HG03575 (cell line): Measurements from ENCODE around the gene FBXW7.

Source experiments
- ATAC-seq: cut with Tn5 transposase; IDR thresholded peaks from one replicate; pipeline ENCODE4 v1.9.1; 2021; ENCODE audit not compliant: unreplicated experiment, insufficient number of reproducible peaks, low FRiP score; ENCODE audit errors: extremely low read depth

FBXW7 gene

GRCh38 chr4:152281211-152281610, 254.7 kb downstream of the FBXW7 start:
- ATAC-seq, result no peak

- ATAC-seq, result no peak
These were observed 256.7 kb downstream of the FBXW7 start for GRCh38 chr4:152279234-152279566.

GRCh38 chr4:152278505-152279233, 257.2 kb downstream of the FBXW7 start:
- ATAC-seq, result no peak

GRCh38 chr4:152278172-152278504, 257.8 kb downstream of the FBXW7 start:
- no peak for ATAC-seq

- ATAC-seq, result no peak
These were observed 258.6 kb downstream of the FBXW7 start for GRCh38 chr4:152277333-152277732.

- no peak for ATAC-seq
These were observed 262.5 kb downstream of the FBXW7 start for GRCh38 chr4:152273343-152273742.
